GM12874 (cell line): ENCODE measurements around the gene AREG.

ENCODE experiments used
- TF ChIP-seq, protein P1 (sequence below): IDR thresholded peaks from 2 replicates; pipeline ENCODE4 v1.5.1; 2011; ENCODE audit warnings: low read depth, mild to moderate bottlenecking, control low read depth, low read length, moderate library complexity; ENCODE audit not compliant: insufficient read depth

The AREG gene

GRCh38 chr4:74446193-74446868, 1.4 kb downstream of the AREG start:
- TF ChIP-seq, protein P1, sequence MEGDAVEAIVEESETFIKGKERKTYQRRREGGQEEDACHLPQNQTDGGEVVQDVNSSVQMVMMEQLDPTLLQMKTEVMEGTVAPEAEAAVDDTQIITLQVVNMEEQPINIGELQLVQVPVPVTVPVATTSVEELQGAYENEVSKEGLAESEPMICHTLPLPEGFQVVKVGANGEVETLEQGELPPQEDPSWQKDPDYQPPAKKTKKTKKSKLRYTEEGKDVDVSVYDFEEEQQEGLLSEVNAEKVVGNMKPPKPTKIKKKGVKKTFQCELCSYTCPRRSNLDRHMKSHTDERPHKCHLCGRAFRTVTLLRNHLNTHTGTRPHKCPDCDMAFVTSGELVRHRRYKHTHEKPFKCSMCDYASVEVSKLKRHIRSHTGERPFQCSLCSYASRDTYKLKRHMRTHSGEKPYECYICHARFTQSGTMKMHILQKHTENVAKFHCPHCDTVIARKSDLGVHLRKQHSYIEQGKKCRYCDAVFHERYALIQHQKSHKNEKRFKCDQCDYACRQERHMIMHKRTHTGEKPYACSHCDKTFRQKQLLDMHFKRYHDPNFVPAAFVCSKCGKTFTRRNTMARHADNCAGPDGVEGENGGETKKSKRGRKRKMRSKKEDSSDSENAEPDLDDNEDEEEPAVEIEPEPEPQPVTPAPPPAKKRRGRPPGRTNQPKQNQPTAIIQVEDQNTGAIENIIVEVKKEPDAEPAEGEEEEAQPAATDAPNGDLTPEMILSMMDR: no peak

DNA sequence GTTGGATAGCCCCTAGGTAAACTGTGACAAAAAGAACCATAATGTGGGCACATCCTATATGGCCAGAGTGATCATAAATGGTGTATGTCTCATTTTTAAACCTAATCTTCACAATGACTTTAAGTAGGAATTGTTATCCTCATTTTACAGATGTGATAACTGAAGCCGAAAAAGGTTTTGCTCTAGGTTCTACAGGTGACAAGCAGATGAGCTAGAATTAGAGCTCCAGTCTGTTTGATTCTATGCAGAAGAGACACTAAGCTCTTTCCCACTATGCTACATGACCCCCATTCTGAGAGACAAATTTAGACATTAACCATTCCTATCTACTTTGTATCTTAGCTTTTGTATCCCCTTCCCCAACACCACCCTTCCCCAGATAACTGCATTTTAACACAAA, 2.0 kb downstream of the AREG start:
- TF ChIP-seq, protein P1: no peak

DNA sequence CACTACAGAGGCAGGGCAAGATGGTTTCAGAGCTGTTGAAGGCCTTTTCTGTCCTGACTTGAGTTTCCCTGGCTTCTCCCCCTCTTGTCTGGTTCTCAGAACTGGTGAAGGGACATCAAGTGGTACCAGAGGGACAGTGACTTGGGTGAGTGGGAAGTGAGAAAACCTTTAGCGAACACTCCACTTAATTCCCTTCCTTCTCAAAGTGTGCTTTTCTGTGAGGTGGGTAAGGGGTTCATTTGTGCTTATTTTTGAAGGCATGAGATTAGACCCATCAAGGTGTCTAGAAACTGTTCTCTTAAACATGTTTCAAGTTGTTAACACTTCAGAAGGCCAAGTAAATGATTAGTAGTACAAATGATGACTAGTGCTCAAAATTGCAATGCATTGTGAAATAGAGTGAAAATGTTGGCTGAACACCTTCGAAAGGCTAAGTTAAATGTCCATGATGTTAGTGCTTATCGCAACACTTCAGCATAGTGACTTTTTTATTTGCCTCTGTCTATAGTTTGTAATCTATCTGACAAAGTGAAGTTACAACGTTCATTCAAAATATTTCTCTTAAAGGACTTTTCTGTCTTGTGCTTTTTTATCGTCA, 2.8 kb downstream of the AREG start:
- TF ChIP-seq, protein P1: no peak

DNA sequence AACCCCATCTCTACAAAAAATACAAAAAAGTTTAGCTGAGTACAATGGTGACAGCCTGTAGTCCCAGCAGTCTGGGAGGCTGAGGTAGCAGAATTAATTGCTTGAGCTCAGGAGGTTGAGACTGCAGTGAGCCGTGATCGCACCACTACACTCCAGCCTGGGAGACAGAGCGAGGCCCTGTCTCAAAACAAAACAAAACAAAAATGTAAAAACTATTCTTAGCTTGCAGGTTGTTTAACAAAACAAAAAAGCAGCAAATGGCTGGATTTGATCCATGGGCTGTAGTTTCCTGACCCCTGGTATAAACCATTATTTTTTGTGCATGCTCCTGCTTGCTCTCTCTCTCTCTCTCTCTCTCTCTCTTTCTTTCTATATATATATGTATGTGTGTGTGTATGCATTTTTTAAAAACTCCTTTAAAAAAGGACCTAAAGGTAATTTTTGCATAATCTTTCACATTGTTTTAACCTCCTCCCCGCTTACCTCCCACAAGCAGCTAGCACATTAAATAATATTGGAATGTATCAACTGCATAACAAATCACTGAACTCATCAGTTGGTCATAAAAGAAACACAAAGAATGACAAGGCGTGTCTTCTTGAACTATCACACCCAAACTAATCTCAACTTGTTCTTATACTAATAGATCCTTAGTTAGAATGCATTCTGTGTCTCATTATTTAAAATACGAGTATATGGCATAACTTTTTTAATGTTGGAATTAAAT, 4.8 kb downstream of the AREG start:
- TF ChIP-seq, protein P1: no peak

- TF ChIP-seq, protein P1: no peak
Measured at GRCh38 chr4:74450298-74450683, 5.4 kb downstream of the AREG start.

- TF ChIP-seq, protein P1: no peak
Measured at GRCh38 chr4:74451214-74451661, 6.3 kb downstream of the AREG start.

- TF ChIP-seq, protein P1: no peak
Measured at GRCh38 chr4:74453037-74453635, 8.2 kb downstream of the AREG start.
